ENCODE results near the gene TTYH2.

DNA sequence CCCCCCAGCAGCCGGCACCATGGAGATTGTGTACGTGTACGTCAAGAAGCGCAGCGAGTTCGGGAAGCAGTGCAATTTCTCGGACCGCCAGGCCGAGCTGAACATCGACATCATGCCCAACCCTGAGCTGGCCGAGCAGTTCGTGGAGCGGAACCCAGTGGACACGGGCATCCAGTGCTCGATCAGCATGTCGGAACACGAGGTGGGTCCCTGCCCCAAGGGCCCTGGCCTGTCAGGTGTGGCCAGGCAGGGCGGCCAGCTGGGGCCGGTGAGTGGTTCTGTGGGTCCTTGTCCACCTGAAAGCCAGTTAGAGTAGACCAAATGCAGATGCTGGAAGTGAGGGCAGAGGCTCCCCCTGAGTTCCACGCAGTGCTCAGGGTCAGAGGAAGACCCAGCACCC is 68.4 kb downstream of the TTYH2 start:
- no peak for TF ChIP-seq CEBPB (IDR thresholded peaks at IDR 0.05)
- no peak for TF ChIP-seq YY1 (IDR thresholded peaks at IDR 0.05; ENCODE audit: low read depth)
- TF ChIP-seq FOXM1 (IDR thresholded peaks at IDR 0.05; ENCODE audit: borderline replicate concordance, low read depth) = no peak
- no peak for TF ChIP-seq CREB1 (IDR thresholded peaks at IDR 0.05; ENCODE audit: low read depth)
- TF ChIP-seq, protein P1, sequence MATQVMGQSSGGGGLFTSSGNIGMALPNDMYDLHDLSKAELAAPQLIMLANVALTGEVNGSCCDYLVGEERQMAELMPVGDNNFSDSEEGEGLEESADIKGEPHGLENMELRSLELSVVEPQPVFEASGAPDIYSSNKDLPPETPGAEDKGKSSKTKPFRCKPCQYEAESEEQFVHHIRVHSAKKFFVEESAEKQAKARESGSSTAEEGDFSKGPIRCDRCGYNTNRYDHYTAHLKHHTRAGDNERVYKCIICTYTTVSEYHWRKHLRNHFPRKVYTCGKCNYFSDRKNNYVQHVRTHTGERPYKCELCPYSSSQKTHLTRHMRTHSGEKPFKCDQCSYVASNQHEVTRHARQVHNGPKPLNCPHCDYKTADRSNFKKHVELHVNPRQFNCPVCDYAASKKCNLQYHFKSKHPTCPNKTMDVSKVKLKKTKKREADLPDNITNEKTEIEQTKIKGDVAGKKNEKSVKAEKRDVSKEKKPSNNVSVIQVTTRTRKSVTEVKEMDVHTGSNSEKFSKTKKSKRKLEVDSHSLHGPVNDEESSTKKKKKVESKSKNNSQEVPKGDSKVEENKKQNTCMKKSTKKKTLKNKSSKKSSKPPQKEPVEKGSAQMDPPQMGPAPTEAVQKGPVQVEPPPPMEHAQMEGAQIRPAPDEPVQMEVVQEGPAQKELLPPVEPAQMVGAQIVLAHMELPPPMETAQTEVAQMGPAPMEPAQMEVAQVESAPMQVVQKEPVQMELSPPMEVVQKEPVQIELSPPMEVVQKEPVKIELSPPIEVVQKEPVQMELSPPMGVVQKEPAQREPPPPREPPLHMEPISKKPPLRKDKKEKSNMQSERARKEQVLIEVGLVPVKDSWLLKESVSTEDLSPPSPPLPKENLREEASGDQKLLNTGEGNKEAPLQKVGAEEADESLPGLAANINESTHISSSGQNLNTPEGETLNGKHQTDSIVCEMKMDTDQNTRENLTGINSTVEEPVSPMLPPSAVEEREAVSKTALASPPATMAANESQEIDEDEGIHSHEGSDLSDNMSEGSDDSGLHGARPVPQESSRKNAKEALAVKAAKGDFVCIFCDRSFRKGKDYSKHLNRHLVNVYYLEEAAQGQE (IDR thresholded peaks at IDR 0.05; ENCODE audit: low read depth) = no peak
- TF ChIP-seq TEAD4 (IDR thresholded peaks at IDR 0.05) = no peak
- TF ChIP-seq MAX (IDR thresholded peaks at IDR 0.05) = no peak
- TF ChIP-seq, protein P2, sequence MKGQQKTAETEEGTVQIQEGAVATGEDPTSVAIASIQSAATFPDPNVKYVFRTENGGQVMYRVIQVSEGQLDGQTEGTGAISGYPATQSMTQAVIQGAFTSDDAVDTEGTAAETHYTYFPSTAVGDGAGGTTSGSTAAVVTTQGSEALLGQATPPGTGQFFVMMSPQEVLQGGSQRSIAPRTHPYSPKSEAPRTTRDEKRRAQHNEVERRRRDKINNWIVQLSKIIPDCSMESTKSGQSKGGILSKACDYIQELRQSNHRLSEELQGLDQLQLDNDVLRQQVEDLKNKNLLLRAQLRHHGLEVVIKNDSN (IDR thresholded peaks at IDR 0.05) = no peak
- no peak for TF ChIP-seq TCF12 (IDR thresholded peaks at IDR 0.05; ENCODE audit: low read depth)
